ENCODE results near the gene CYP46A1.
"Not testable (repeated sequence)": the region's sequence is repeated elsewhere in the genome, so short reads cannot be mapped to it uniquely, and the experiment has no call there.

Gene CYP46A1

DNA sequence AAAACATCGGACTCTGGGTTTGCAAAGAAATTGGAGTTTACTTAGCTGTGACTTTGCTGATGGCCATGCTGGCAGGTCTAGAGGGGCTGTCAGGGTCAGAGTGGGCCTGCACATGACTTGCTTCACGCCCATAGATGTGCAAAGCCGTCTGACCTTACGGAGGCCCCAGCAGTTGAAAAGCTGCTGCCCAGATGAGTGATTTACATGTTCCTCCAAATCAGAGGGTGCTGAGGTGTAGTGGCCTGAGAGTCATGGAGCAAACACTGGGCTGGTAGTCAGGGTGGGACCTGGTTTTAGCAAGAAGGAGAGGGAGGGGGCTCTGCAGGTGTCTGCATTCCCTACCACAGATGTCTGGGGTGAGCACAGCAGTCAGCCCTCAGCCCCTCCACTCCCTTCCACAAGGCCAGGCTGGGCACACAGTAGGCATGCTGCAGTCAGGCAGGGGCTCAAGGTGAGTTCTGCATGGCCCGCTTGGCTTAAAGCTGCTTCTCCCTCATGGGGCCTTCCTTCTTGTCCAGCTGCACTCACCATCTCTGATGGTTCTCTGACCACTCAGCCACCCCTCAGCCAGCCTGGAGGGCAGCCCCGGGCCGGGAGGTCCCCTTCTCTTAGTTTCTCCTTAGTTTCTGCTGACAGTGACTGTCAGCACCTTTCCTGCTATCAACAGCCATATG, 74.9 kb downstream of the CYP46A1 start:
- DNase-seq (ENCODE audit: low read depth), result no peak

DNA sequence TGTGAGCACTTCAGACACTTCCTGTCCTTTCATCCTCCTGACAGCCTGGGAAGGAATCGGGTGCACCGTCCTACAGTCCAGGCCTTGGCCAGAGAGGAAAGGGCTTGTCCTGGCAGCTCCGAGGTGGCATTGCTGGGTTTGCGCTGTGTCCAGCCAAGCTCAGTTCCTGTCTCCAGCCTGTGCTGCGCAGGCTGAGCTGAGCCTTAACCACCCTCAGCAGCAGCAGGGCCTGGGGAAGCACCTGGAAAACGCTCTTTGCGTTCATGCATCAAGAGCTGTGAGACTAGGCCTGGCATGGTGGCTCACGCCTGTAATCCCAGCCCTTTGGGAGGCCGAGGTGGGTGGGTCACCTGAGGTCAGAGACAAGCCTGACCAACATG, 75.4 kb downstream of the CYP46A1 start:
- no peak for DNase-seq (ENCODE audit: low read depth)

- DNase-seq (ENCODE audit: low read depth), result no peak
These were observed 76.7 kb downstream of the CYP46A1 start for GRCh38 chr14:99760817-99761216.

DNA sequence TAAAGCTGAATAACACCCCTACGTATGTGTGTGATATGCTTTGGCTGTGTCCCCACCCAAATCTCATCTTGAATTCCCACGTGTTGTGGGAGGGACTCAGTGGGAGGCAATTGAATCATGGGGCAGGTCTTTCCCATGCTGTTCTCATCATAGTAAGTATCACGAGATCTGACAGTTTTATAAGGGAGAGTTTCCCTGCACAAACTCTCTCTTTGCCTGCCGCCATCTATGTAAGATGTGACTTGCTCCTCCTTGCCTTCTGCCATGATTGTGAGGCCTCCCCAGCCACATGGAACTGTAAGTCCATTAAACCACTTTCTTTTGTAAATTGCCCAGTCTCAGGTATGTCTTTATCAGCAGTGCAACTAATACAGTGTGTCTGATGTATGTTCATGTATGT, 78.8 kb downstream of the CYP46A1 start:
- not testable (repeated sequence) for DNase-seq (ENCODE audit: low read depth)

DNA sequence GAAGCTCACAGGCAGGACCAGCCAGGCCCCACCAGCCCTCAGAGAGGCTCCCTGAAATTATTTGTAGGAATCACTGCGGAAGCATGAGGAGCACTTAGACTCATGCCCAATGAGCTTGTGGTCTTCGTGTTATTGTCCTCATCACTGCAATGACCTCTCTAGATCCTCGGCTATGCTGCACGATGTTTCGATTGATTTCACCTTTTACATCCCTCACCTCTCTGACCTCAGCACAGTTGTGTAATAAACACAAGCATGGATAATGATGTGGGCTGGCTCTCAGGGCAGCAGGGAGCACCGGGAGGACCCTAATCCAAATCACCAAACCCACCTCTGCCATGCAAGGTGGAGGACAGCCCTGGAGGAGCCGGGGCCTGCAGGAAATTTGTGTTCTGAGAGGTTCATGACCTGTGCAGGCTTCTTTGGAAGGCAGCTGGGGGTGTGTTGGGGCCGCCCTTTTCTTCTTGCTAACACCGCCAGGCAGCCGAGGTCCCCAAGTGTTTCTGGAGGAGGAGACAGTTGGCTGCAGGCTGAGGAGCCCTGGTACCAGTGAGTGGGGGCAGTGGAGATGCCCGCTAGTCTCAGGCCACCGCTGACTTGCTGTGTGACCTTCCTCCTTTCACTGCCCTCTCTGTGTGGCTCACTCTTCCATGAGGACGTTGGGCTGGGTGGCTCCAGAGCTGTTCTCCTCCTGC, 79.6 kb downstream of the CYP46A1 start:
- no peak for DNase-seq (ENCODE audit: low read depth)

- DNase-seq (ENCODE audit: low read depth), result no peak
These were observed 80.2 kb downstream of the CYP46A1 start for GRCh38 chr14:99764222-99764706.

DNA sequence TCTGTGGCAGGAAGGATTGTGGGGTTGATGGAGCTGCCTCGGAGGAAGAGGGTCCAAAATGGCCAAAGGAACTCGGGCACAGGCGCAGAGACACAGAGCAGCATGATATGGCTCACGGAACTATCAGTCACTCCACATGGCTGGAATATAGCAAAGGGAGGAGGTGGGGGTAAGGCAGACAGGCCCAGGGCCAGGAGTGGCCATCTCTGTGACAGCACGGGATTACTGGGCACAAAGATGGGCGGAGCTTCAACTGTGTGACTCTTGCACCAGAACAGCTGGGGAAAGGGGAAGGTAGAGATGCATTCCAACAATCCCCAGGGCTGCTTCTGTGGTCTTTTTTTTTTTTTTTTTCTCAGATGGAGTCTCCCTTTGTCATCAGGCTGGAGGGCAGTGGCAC, 84.3 kb downstream of the CYP46A1 start:
- DNase-seq (ENCODE audit: low read depth), result no peak

DNA sequence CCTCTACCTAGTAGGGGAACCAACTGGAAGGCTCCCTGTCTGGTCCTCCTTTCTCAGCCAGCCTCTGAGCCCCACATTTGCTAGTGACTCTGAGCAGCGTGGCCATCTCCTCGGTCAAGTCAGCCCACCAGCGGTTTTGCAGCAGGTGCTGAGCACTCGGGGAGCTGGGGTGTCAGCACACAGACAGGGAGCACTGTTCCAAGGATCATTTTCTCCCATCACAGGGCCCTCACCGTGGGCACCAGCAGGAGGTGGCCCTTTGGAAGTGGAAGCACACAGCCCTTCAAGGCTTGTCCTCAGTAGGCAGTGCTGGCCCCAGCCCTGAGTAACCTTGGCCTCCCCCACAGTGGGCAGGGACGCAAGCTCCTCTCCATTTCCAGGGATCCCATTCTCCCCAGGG, 85.0 kb downstream of the CYP46A1 start:
- no peak for DNase-seq (ENCODE audit: low read depth)

DNA sequence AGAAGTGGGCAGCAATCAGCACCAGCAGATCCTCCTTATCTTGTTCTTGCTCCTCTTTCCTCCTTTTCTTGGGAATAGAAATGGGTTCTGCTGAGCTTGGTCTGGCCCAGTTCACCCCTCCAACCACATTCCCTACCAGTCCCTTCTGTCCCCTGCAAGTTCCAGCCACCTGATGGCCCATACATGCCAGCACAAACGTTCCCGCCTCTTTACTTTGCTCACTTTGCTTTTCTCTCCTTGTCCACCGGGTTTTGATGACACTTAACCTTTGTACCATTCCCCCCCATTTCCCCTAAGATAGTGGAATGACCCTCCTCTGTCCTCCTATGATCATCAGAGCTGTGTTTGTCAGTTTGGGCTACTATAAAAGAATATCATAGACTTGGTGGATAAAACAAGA, 85.7 kb downstream of the CYP46A1 start:
- DNase-seq (ENCODE audit: low read depth), result no peak

DNA sequence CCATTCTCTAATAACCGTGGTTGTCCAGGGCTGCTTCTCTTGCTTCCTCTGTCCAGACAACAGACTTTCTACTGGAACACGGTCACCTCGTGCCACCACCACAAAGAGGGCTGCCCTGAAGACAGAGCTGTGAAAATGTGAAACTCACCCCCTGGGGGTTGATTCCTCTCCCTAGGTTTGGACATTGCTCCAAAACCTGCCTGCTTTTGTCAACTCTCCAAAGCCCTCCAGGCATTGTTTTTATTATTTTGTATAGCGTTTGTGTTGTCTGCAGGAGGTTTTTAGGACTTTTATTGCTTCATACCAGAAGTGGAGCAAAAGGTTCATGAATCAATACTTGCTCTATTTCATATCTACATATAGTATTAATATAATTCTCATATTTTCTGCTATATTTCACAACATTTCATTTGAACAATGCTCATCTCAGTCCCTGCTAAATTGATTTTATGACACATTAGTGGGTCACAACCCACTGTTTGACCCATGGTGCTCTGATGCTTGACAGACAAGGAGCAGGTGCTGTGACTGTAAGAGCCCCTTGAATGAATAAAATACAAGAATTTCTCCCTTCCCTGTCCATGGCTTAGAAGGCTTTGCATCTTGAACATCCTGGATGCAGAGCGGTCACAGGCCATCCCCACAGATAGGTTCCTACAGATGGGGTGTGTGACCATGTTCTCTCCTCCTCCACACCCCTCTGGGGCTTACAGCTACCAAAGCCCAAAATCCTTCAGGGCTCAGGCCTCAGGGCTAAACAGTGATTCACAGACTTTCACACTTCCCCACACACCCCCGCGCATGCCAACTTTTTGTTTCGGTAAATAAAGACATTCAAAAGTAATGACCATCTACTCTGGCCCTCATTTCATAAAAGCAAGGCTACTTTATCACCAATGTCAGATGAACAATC, 88.5 kb downstream of the CYP46A1 start:
- DNase-seq (ENCODE audit: low read depth), result no peak

GRCh38 chr14:99773521-99774497, 89.7 kb downstream of the CYP46A1 start:
- no peak for DNase-seq (ENCODE audit: low read depth)

DNA sequence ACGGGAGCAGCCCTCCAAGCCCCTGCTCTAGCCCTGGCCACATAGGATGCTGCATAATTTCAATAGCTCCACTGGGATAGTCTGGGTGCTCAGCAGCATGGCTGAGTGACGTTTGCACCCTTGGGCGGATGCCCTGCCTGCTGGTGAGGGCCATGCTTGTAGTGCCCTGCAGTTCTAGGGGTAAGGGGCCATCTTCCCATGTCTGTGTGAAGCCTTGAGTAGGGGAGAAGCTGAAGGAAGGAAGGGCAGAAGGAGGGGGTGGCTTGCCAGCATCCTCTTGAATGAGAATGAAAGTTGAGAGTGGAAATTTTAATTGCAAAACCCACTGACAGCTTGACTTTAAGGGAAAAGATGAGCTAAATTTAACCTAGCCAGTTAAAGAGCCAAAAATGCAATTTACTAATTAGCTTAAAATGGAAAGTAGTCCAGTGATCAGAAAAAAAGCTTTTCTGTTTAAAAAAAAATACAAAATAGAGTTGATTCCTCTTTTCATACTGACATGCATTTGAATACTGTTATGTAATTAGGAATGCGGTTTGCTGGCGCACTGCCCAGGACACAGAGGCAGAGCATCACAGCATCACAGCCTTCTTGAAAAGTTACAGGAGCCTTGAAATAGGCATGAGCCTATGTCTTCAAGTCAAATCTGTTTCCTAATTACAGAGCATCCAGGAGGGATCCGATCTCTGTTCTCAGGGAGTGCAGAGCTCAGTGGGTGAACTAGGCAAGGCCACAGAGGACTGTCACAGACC, 90.6 kb downstream of the CYP46A1 start:
- no peak for DNase-seq (ENCODE audit: low read depth)

DNA sequence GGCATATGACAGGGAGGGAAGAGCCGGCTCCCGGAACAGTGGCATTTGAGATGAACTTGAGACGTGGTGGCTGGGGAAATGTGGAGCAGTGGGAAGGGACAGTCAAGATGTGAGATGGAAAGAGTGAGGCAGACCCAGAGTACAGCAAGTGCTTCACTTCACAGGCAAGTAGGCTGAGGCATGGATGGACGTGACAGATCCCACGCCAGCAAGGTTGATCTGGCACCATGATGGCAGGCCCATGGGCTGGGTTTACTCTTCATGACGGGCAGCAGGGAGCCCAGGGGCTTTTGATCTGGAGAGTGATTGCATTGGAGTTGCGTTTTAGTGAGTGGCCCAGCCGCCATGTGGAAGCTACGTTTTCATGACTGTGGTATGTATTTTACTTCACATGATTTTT, 91.3 kb downstream of the CYP46A1 start:
- no peak for DNase-seq (ENCODE audit: low read depth)
